ENCODE data around the gene CKM. TPM values are rescaled to one million over a fixed set of nuclear protein-coding genes. Genes with fewer than 3 reads are reported as not detected.

CKM gene
- total RNA-seq, 1 donor from 2014 or later = 3,974 TPM

DNA sequence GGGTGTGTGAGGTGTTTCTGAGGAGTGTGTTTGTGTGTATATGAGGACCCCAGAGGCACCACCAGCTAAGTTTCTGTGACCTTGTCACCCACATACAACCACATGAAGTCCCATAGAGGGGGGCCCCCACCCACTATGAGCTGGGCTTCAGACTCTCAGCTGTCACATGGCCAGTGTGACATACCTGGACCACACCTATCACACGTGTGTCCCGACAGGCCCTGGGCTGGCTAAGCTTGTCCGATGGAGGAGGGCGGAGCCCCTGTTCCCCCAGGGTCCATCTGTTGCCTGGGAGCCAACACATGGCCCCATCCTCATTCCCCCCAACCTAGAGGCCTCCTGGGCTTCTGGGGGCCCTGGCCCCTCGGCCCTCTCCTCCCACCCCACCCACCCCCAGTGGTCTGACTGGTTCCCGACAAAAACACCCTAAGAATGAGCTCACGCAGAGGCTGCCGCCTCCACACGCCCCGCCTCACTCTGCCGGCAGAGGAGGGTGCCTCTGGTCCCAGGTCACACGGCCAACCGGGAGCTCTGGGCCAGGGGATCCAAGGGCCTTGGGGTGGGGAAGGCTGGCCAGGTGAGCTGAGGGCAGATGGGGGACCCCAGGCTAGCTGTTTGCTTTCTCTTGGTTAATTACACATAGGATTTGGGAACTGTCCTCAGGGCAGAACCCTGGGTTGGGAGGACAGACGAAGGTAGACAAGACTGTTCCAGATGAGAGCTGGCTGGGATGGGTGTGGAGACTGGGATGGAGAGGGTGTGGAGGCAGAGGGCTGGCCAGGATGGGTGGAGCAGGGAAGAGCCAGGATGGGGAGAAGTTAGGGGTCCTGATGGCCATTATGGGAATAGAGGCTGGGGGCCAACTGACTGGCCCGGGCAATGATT is 22.2 kb upstream of the CKM start:
- Histone ChIP-seq H3K36me3 (no peaks in the 10 kb centered on the region), H3K27ac (replicated peaks) (no peak overlapping the region), H3K4me1 (peaks cover 7% of the 10 kb centered on the region), H3K9me3 (replicated peaks) (no peaks in the 10 kb centered on the region), H3K27me3 (ENCODE audit: low read depth) (peaks cover 60% of the 10 kb centered on the region), H3K4me3 (no peak overlapping the region)
- no peak for DNase-seq
- no peak for TF ChIP-seq CTCF (IDR thresholded peaks at IDR 0.05; ENCODE audit: borderline replicate concordance)
- intact Hi-C loops (cut with micrococcal nuclease) = no loop called here

- intact Hi-C loops (cut with micrococcal nuclease) = no loop called here
- Histone ChIP-seq H3K27me3 (ENCODE audit: low read depth) (peaks cover 71% of the 10 kb centered on the region), H3K9me3 (replicated peaks) (no peaks in the 10 kb centered on the region), H3K27ac (replicated peaks) (no peak overlapping the region), H3K4me3 (no peak overlapping the region), H3K4me1 (peaks cover 15% of the 10 kb centered on the region), H3K36me3 (no peaks in the 10 kb centered on the region)
- no peak for TF ChIP-seq CTCF (IDR thresholded peaks at IDR 0.05; ENCODE audit: borderline replicate concordance)
- no peak for DNase-seq
These were observed 20.2 kb upstream of the CKM start for GRCh38 chr19:45342911-45343310.

DNA sequence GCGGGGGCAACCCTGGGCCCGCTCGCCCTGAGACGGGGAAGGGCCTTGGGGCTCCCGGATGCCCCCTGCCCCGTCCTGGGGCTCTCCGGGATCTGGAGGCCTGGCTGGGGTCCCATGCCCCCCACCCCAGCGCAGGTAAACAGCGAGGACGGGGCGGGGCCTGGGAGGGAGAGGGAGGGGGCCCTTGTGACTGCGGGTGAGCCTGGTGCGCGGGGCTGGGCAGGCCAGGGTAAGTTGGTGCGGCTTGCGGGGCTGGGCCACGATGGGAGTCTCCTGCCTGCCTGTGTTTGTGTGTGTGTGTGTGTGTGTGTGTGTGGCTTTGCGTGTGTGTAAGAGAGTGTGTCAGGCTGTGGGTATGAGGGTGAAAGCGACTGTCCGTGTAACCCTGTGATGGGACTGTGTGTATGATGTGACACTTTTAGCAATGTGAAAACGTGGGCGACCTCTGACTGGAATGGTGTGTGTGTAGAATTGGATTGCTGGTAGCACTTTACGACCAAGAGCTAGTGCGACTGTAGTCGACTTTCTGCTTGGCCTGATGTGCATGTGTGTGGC is 18.3 kb upstream of the CKM start:
- DNase-seq = no peak
- intact Hi-C loops (cut with micrococcal nuclease) = no loop called here
- Histone ChIP-seq H3K27ac (replicated peaks) (no peak overlapping the region), H3K4me3 (peak overlapping the region; percentile 58), H3K27me3 (ENCODE audit: low read depth) (peaks cover 59% of the 10 kb centered on the region), H3K4me1 (peaks cover 15% of the 10 kb centered on the region), H3K36me3 (no peaks in the 10 kb centered on the region), H3K9me3 (replicated peaks) (no peaks in the 10 kb centered on the region)
- TF ChIP-seq CTCF (IDR thresholded peaks at IDR 0.05; ENCODE audit: borderline replicate concordance) = no peak

- TF ChIP-seq CTCF (IDR thresholded peaks at IDR 0.05; ENCODE audit: borderline replicate concordance) = no peak
- peak within 1 kb of the TSS; percentile 58 for H3K4me3 ChIP-seq
- peaks cover 15% of the 10 kb centered on the region for H3K4me1 ChIP-seq
- H3K27ac ChIP-seq (replicated peaks) = no peak within 1 kb of the TSS
- no peaks in the 10 kb centered on the region for H3K9me3 ChIP-seq (replicated peaks)
- no peaks in the 10 kb centered on the region for H3K36me3 ChIP-seq
- no peak for DNase-seq
- peaks cover 52% of the 10 kb centered on the region for H3K27me3 ChIP-seq (ENCODE audit: low read depth)
- intact Hi-C loops (cut with micrococcal nuclease) = no loop called here
These were observed 17.7 kb upstream of the CKM start, which contains the start of gene KLC3 for GRCh38 chr19:45340232-45340898. Gene KLC3, plus strand, starts transcription at chr19:45340750. Its CDS starts 4,792 bp downstream, at chr19:45345542.

GRCh38 chr19:45339629-45340028 is 17.0 kb upstream of the CKM start:
- Histone ChIP-seq H3K36me3 (no peaks in the 10 kb centered on the region), H3K27ac (replicated peaks) (no peak overlapping the region), H3K4me3 (no peak overlapping the region), H3K9me3 (replicated peaks) (no peaks in the 10 kb centered on the region), H3K4me1 (peaks cover 15% of the 10 kb centered on the region), H3K27me3 (ENCODE audit: low read depth) (peaks cover 45% of the 10 kb centered on the region)
- no peak for DNase-seq
- intact Hi-C loops (cut with micrococcal nuclease) = no loop called here
- TF ChIP-seq CTCF (IDR thresholded peaks at IDR 0.05; ENCODE audit: borderline replicate concordance) = no peak

All from left ventricle myocardium inferior (tissue), 1 donor.